Upper lobe of right lung (tissue), 1 donor: ENCODE data around the gene TNIP3. TPM values are rescaled to one million over a fixed set of nuclear protein-coding genes. Genes with fewer than 3 reads are reported as not detected.
"Not testable (repeated sequence)": the region's sequence is repeated elsewhere in the genome, so short reads cannot be mapped to it uniquely, and the experiment has no call there.

Experiments used
- ATAC-seq: fragments of 200-7000 bp; cut with Tn5 transposase; one replicate; pipeline ENCODE4 v1.9.1; 2020; ENCODE audit warnings: mild to moderate bottlenecking, moderate library complexity
- DNase-seq: peaks from one replicate; pipeline ENCODE4 v3.0.0-alpha.2; 2020
- H3K27ac ChIP-seq: fragments of 200-600 bp; one replicate; pipeline ENCODE4 v1.8.0; 2022
- H3K27me3 ChIP-seq: fragments of 200-600 bp; one replicate; pipeline ENCODE4 v1.8.0; 2022; ENCODE audit warnings: mild to moderate bottlenecking
- H3K36me3 ChIP-seq: fragments of 200-600 bp; one replicate; pipeline ENCODE4 v1.8.0; 2022
- H3K4me1 ChIP-seq: fragments of 200-600 bp; one replicate; pipeline ENCODE4 v1.8.0; 2022
- H3K4me3 ChIP-seq: fragments of 200-600 bp; one replicate; pipeline ENCODE4 v1.8.0; 2022; ENCODE audit warnings: mild to moderate bottlenecking
- H3K9me3 ChIP-seq: fragments of 200-600 bp; one replicate; pipeline ENCODE4 v1.8.0; 2022
- CTCF ChIP-seq: fragments of 200-600 bp; IDR thresholded peaks from one replicate; pipeline ENCODE4 v1.8.0; 2022; ENCODE audit warnings: antibody characterized with exemption
- intact Hi-C: fragments of 100-400 bp; cut with DNase I; formaldehyde crosslinking; loops from one replicate; pipeline ENCODE4 v1.11.0; 2022
- long read RNA-seq: library from polyadenylated mRNA; unstranded; transcript quantifications from one replicate; pipeline ENCODE4 v2.0.0, GENCODE V29; 2021
- total RNA-seq: library from RNA; stranded (reverse); fragmentation: NEBNext Ultra II Directional; extraction: Animal tissue kit (Norgen Biotek cat#: 25700); gene quantifications from one replicate; pipeline ENCODE4 v1.2.1, GENCODE V29; 2021
- donor health status: DM: no; HTN: yes; CAD: no; lungs with severe emphysema.

TNIP3 gene
- 2.3 TPM for total RNA-seq
- long read RNA-seq, partial matches to known transcripts: 0 of 2 reads
- long read RNA-seq, other reads (novel, unspliced or antisense): 2 of 2 reads

- peak; percentile 74 for ATAC-seq
Observed at GRCh38 chr4:121164291-121164690, at the start of gene TNIP3. Gene TNIP3 (minus strand): TSS chr4:121164321. CDS start chr4:121164125, 196 bp downstream.

DNA sequence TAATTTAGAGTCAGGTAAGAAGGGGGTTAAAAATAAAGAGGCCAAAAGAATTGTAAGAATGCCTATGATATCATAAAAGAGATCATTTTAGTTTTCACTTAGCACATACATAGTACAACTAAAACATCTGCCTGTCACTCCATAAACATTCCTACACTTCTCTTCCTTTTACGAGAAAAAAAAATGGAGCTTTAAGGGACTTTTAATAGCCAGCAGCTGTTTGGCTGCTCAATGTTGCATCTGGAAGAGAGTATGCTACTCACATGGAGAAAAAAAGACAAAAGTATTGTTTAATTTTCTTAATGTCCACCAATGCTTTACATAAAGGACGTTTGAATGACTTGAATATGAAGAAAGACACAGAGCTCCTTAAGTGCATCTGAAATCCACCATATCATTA, 48.7 kb upstream of the TNIP3 start:
- DNase-seq (no peak), ATAC-seq (no peak)
- no peak for TF ChIP-seq CTCF
- Histone ChIP-seq H3K9me3 (no peaks in the 10 kb centered on the region), H3K27ac (no peak overlapping the region), H3K27me3 (no peaks in the 10 kb centered on the region), H3K4me1 (no peaks in the 10 kb centered on the region), H3K4me3 (no peak overlapping the region), H3K36me3 (no peaks in the 10 kb centered on the region)
- intact Hi-C loops: no loop called here

More at GRCh38 chr4:121164291-121164690, at the start of gene TNIP3:
- Histone ChIP-seq H3K4me3 (no peak within 1 kb of the TSS), H3K4me1 (no peaks in the 10 kb centered on the region), H3K27ac (no peak within 1 kb of the TSS), H3K36me3 (no peaks in the 10 kb centered on the region), H3K27me3 (no peaks in the 10 kb centered on the region), H3K9me3 (no peaks in the 10 kb centered on the region)
- no peak for DNase-seq
- intact Hi-C loops: no loop called here
- no peak for TF ChIP-seq CTCF

- H3K4me1 ChIP-seq: no peaks in the 10 kb centered on the region
- no peaks in the 10 kb centered on the region for H3K9me3 ChIP-seq
- DNase-seq (no peak), ATAC-seq (no peak)
- H3K27ac ChIP-seq: no peak overlapping the region
- no peaks in the 10 kb centered on the region for H3K36me3 ChIP-seq
- intact Hi-C loops: no loop called here
- H3K4me3 ChIP-seq: no peak overlapping the region
- H3K27me3 ChIP-seq: no peaks in the 10 kb centered on the region
- no peak for TF ChIP-seq CTCF
Observed at GRCh38 chr4:121209171-121209570, 45.0 kb upstream of the TNIP3 start.

GRCh38 chr4:121208244-121209007, 44.3 kb upstream of the TNIP3 start:
- no peak for DNase-seq
- Histone ChIP-seq H3K9me3 (no peaks in the 10 kb centered on the region), H3K36me3 (no peaks in the 10 kb centered on the region), H3K4me3 (no peak overlapping the region), H3K4me1 (no peaks in the 10 kb centered on the region), H3K27ac (no peak overlapping the region), H3K27me3 (no peaks in the 10 kb centered on the region)
- TF ChIP-seq CTCF: no peak
- intact Hi-C loops: no loop called here
- ATAC-seq: no peak

- H3K4me1 ChIP-seq, intact Hi-C loops, H3K27ac ChIP-seq, H3K27me3 ChIP-seq, H3K9me3 ChIP-seq, ATAC-seq, H3K4me3 ChIP-seq, H3K36me3 ChIP-seq, DNase-seq: not testable (repeated sequence)
Observed at GRCh38 chr4:121205777-121206176, 41.7 kb upstream of the TNIP3 start.

DNA sequence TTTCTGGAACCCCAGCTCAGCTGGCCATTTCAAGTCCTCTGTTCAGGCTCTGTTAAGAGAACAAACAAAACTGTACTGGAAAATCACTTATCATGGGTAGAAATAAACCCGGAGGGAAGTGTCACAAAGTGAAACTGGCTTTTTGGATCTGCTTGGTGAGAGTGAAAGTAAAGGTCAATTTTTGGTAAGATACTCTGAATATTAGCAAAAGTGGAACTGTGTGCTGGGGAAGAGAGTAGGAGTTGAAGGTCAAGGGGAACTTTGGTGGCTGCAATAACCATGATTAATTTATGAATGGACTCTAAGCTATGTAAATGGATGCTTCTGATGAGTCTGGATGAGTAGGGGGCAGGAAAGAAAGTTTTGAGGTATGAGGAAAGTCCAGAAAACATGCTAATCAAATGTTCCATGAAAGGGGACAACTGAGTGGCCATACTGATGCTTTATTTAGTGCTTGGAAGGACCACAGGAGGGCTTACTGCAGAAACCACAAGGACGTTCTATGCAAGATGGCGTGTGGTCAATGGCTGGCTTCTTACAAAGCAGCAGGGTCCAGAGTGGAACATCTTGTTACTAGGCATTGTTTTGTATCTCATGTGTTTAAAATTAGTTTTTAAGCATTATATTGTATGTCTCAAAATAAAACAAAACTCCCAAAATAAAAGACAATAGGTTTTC, 36.8 kb upstream of the TNIP3 start:
- Histone ChIP-seq H3K27me3 (no peaks in the 10 kb centered on the region), H3K4me3 (no peak overlapping the region), H3K36me3 (no peaks in the 10 kb centered on the region), H3K27ac (peak overlapping the region; percentile 24), H3K4me1 (no peaks in the 10 kb centered on the region), H3K9me3 (no peaks in the 10 kb centered on the region)
- TF ChIP-seq CTCF: no peak
- intact Hi-C loops: no loop called here
- ATAC-seq: peak; percentile 79
- no peak for DNase-seq
